Activated CD8-positive, alpha-beta memory T cell treated with anti-CD3 and anti-CD28 coated beads, Interleukin-2, amount 10 ng/mL, durations not matched to agents 7 days and 5 days (primary cell): ENCODE data around the gene TOE1. TPM values are rescaled to one million over a fixed set of nuclear protein-coding genes. Genes with fewer than 3 reads are reported as not detected.

Experiments used
- ATAC-seq: fragments of 150-1000 bp; cut with Tn5 transposase; one replicate; pipeline ENCODE4 v1.10.0; 2021; ENCODE audit warnings: moderate library complexity
- CTCF ChIA-PET: fragments of 350-600 bp; sonication (Branson Sonifier 250); formaldehyde crosslinking; loops from one replicate; lab custom pipeline; 2021; ENCODE audit warnings: antibody characterized with exemption; lab: Charles Lee
- DNase-seq: peaks from one replicate; pipeline ENCODE4 v3.0.0-alpha.2; 2020
- H3K27ac Mint-ChIP-seq: one replicate; pipeline ENCODE4 v1.8.0; 2021; ENCODE audit warnings: mild to moderate bottlenecking, mixed read lengths
- H3K27me3 Mint-ChIP-seq: one replicate; pipeline ENCODE4 v1.8.0; 2021; ENCODE audit warnings: mixed read lengths
- H3K36me3 Mint-ChIP-seq: one replicate; pipeline ENCODE4 v1.8.0; 2021; ENCODE audit warnings: mild to moderate bottlenecking, mixed read lengths
- H3K4me1 Mint-ChIP-seq: one replicate; pipeline ENCODE4 v1.8.0; 2021; ENCODE audit warnings: mixed read lengths
- H3K4me3 Mint-ChIP-seq: one replicate; pipeline ENCODE4 v1.8.0; 2021; ENCODE audit warnings: mild to moderate bottlenecking, moderate library complexity, mixed read lengths
- H3K9me3 Mint-ChIP-seq: one replicate; pipeline ENCODE4 v1.8.0; 2022; ENCODE audit warnings: low read depth, mixed read lengths
- total RNA-seq, 2 experiments: library from RNA; stranded (reverse); gene quantifications; one replicate each; pipeline ENCODE4 v1.2.3, GENCODE V29; 2021

TOE1 gene
- total RNA-seq, 2 experiments from 2014 or later = 21.4 to 26.5 TPM

DNA sequence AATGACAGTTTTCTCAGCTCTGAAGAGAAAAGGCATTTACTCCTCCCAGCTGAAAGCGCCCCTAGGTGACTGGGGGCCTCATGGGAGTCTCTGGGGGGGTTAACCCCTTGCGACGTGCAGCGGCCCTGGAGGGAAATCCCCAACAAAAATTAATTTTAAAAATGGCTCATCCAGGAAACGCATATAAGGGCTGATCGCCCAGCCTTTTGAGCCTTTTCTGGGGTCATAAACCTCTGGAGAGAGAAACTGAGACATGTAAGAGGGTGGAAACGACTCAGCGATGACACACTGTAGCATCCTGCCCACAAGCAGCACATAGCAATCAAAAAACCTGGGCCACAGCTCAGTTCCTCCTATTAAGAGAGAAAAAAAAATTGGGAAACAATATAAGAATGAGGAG, 33.7 kb upstream of the TOE1 start:
- Mint-ChIP-seq H3K27ac (peak overlapping the region; percentile 83), H3K4me3 (peak overlapping the region; percentile 51), H3K27me3 (no peaks in the 10 kb centered on the region), H3K36me3 (peaks cover 1% of the 10 kb centered on the region), H3K9me3 (no peaks in the 10 kb centered on the region), H3K4me1 (peaks cover 41% of the 10 kb centered on the region)
- ATAC-seq (no peak), DNase-seq (peak; percentile 79)
- CTCF ChIA-PET = interaction anchor here (0.9 to 18.1 kb wide), 6 partner anchors 19 to 291 kb away, joined by 3 to 341 read pairs (median 14); partner anchors contain the start of genes HECTD3, HPDL, MUTYH and TESK2

- H3K9me3 Mint-ChIP-seq = no peaks in the 10 kb centered on the region
- CTCF ChIA-PET = interaction anchor here (1.2 to 18.1 kb wide), 6 partner anchors 18 to 291 kb away, joined by 3 to 341 read pairs (median 14); partner anchors contain the start of genes HECTD3, HPDL, TESK2 and UROD
- no peak overlapping the region for H3K4me3 Mint-ChIP-seq
- ATAC-seq (no peak), DNase-seq (no peak)
- no peaks in the 10 kb centered on the region for H3K27me3 Mint-ChIP-seq
- peaks cover 38% of the 10 kb centered on the region for H3K4me1 Mint-ChIP-seq
- peak overlapping the region; percentile 83 for H3K27ac Mint-ChIP-seq
- H3K36me3 Mint-ChIP-seq = peaks cover 1% of the 10 kb centered on the region
Measured at GRCh38 chr1:45306905-45307304, 33.1 kb upstream of the TOE1 start.

DNA sequence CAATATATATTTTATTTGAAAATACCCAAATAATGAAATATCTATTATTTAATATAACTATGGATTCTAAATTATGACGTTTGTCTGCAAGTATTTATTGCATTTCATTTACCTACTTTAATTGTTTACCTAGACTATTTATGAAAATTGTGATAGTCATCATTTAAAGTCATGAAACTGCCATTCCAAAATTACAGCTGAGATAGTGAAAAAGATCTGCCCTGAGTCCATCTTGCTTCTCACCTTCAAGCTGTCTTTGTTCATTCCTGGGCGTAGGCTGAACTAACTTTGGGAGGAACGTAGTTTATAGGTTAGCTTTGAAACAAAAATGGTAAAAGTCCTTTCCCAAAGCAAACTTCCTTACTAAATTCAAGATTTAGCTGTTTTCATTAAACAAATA, 25.7 kb upstream of the TOE1 start:
- no peak for ATAC-seq
- CTCF ChIA-PET = interaction anchor here (0.9 kb wide), 1 partner anchor 13 kb away, joined by 4 read pairs; no protein-coding TSS in a partner anchor

DNA sequence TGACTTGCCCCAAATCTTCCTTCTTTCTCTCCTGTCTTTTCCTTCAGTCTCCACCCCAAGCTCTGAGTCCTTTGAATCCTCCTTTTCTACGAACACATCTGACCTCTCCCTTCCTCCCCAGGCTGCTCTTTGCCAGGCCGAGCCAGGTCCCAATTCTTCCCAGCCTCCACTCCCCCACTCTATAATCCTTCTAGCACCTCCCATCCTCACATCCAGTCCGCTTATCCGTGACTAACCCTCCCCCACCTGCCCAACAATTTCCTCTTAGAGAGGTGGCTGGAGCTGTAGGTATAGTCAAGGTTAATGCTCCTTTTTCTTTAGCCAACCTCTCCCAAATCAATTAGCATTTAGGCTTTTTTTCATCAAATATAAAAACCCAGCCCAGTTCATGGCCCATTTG, 22.8 kb upstream of the TOE1 start:
- H3K27ac Mint-ChIP-seq = no peak overlapping the region
- H3K27me3 Mint-ChIP-seq = peaks cover 2% of the 10 kb centered on the region
- H3K4me3 Mint-ChIP-seq = no peak overlapping the region
- H3K36me3 Mint-ChIP-seq = no peaks in the 10 kb centered on the region
- DNase-seq (no peak), ATAC-seq (no peak)
- H3K9me3 Mint-ChIP-seq = no peaks in the 10 kb centered on the region
- CTCF ChIA-PET = no interaction called here
- no peaks in the 10 kb centered on the region for H3K4me1 Mint-ChIP-seq

More for the DNA sequence above, 25.7 kb upstream of the TOE1 start:
- Mint-ChIP-seq H3K27me3 (peaks cover 2% of the 10 kb centered on the region), H3K27ac (no peak overlapping the region), H3K4me3 (no peak overlapping the region), H3K36me3 (peaks cover 1% of the 10 kb centered on the region), H3K9me3 (no peaks in the 10 kb centered on the region), H3K4me1 (no peaks in the 10 kb centered on the region)
- no peak for DNase-seq

DNA sequence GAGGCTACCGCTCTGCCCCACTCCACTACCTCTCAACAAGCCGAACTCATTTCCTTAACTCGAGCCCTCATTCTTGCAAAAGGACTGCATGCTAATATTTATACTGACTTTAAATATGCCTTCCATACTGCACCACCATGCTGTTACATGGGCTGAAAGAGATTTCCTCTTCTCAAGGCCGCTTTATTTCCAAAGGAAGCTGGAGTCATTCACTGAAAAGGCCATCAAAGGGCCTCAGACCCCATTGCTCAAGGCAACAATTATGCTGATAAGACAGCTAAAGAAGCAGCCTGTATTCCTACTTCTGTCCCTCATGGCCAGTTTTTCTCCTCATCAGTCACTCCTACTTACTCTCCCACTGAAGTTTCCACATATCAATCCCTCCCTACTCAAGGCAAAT, 20.2 kb upstream of the TOE1 start:
- Mint-ChIP-seq H3K4me3 (no peak overlapping the region), H3K27me3 (no peaks in the 10 kb centered on the region), H3K27ac (no peak overlapping the region), H3K9me3 (no peaks in the 10 kb centered on the region), H3K36me3 (no peaks in the 10 kb centered on the region), H3K4me1 (no peaks in the 10 kb centered on the region)
- ATAC-seq (no peak), DNase-seq (no peak)
- CTCF ChIA-PET = interaction anchor here (1.0 to 1.3 kb wide), 2 partner anchors 18 to 305 kb away, joined by 3 to 4 read pairs; no protein-coding TSS in a partner anchor

GRCh38 chr1:45321444-45321843, 18.5 kb upstream of the TOE1 start:
- no peaks in the 10 kb centered on the region for H3K9me3 Mint-ChIP-seq

DNA sequence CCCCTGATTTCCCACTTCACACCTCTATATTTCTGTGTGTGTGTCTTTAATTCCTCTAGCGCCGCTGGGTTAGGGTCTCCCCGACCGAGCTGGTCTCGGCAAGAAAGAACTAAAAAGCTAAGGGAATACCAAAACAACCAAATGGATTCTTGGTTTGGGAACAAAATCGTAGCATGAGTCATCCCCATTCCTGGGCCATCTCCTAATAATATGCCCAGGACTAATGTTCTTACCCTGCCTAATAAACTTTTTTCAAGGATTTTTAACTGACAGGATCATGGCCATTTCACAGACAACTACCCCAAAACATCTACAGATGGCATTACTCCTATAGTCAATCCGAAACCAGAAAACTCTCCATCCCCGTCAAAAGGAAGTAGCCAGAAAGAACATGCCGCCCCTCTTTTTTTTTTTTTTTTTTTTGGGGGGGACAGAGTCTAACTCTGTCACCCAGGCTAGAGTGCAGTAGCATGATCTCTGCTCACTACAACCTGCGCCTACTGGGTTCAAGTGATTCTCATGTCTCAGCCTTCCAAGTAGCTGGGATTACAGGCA, 17.4 kb upstream of the TOE1 start:
- DNase-seq (no peak), ATAC-seq (no peak)
- Mint-ChIP-seq H3K27me3 (no peaks in the 10 kb centered on the region), H3K27ac (no peak overlapping the region), H3K36me3 (no peaks in the 10 kb centered on the region), H3K9me3 (no peaks in the 10 kb centered on the region), H3K4me1 (peaks cover 11% of the 10 kb centered on the region), H3K4me3 (no peak overlapping the region)
- CTCF ChIA-PET = no interaction called here

More at GRCh38 chr1:45321444-45321843, 18.5 kb upstream of the TOE1 start:
- CTCF ChIA-PET = no interaction called here
- peaks cover 7% of the 10 kb centered on the region for H3K4me1 Mint-ChIP-seq
- DNase-seq (no peak), ATAC-seq (no peak)
- no peaks in the 10 kb centered on the region for H3K36me3 Mint-ChIP-seq
- H3K27me3 Mint-ChIP-seq = no peaks in the 10 kb centered on the region
- H3K27ac Mint-ChIP-seq = no peak overlapping the region
- H3K4me3 Mint-ChIP-seq = no peak overlapping the region

DNA sequence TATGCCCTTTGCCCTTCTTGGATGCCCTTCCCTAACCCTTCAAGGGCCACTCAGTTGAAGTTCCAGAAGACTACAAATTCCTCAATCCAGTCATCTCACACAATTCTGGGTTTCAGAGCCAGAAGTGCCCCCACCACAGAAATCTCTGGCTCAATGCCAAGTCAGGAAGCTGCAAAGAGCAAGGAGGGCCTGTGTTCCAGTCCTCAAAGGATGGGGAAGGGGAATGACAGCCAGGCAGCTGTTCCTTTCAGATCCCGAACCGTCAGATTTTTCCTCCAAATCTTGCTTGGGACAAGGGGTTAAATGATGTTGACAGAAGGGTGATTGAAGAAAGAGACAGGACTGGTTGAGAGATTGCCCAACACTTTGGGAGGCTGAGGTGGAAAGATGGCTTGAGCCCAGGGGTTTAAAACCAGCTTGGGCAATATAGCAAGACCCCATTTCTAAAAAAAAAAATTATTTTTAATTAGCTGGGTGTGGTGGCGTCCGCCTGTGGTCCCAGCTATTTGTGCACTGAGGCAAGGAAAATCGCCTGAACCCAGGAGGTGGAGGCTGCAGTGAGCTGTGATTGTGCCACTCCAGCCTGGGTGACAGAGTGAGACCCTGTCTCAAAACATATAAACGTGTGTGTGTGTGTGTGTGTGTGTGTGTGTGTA, 14.0 kb upstream of the TOE1 start:
- CTCF ChIA-PET = interaction anchor here (1.1 to 5.5 kb wide), 7 partner anchors 14 to 312 kb away, joined by 3 to 36 read pairs (median 11); partner anchors contain the start of genes AKR1A1, CCDC163, MMACHC and MUTYH
- peaks cover 24% of the 10 kb centered on the region for H3K4me1 Mint-ChIP-seq
- no peaks in the 10 kb centered on the region for H3K27me3 Mint-ChIP-seq
- peaks cover 4% of the 10 kb centered on the region for H3K36me3 Mint-ChIP-seq
- peak overlapping the region; percentile 80 for H3K27ac Mint-ChIP-seq
- DNase-seq = no peak
- H3K4me3 Mint-ChIP-seq = peak overlapping the region; percentile 80
- no peak for ATAC-seq
- no peaks in the 10 kb centered on the region for H3K9me3 Mint-ChIP-seq

DNA sequence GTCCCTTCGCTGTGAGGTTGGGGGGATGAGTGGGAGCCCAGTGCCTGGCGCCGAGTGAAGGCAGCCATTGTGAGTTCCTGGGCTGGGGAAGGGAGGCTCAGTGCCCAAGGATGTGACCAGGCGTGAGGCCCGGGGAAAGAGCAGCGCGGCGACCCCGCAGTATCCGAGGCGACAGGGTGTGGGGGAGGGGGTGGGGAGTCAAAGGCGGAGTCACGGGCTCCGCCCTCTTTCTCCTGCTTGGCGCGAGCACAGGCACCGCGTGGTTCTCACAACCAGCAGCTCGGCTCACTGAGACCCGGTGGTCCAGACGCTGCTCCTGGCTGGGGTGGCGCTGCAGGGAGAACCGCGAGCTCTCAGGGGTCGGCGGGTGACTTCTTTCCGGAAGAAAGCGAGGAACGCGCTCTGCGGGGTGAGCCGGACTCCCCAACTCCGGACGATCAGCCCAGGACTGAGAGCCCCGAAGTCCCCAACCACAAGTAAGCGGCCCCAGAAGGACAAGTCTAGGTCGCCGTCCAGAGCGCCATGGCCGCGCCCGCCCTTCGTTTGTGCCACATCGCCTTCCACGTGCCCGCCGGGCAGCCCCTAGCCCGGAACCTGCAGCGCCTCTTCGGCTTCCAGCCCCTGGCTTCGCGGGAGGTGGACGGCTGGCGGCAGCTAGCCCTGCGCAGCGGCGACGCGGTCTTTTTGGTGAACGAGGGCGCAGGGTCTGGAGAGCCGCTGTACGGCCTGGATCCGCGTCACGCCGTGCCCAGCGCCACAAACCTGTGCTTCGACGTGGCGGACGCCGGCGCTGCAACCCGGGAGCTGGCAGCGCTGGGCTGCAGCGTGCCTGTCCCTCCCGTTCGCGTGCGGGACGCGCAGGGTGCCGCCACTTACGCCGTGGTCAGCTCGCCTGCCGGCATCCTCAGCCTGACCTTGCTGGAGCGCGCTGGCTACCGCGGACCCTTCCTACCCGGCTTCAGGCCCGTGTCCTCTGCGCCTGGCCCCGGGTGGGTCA, 13.0 kb upstream of the TOE1 start, which contains the start of gene HPDL:
Gene HPDL (plus strand): TSS at position 269 of the 997 bp plus-strand sequence. CDS start 254 bp downstream, at position 523.
- Mint-ChIP-seq H3K36me3 (peaks cover 5% of the 10 kb centered on the region), H3K27ac (peak within 1 kb of the TSS; percentile 83), H3K4me1 (peaks cover 24% of the 10 kb centered on the region), H3K27me3 (no peaks in the 10 kb centered on the region), H3K4me3 (peak within 1 kb of the TSS; percentile 80), H3K9me3 (no peaks in the 10 kb centered on the region)
- DNase-seq (peak; percentile 83), ATAC-seq (peak; percentile 89)
- CTCF ChIA-PET = interaction anchor here (1.0 to 5.5 kb wide), 14 partner anchors 11 to 315 kb away, joined by 3 to 36 read pairs (median 6); partner anchors contain the start of genes AKR1A1, CCDC163, MMACHC and MUTYH

GRCh38 chr1:45327644-45328515, 12.1 kb upstream of the TOE1 start:
- CTCF ChIA-PET = interaction anchor here (0.9 to 5.5 kb wide), 15 partner anchors 9 to 316 kb away, joined by 3 to 36 read pairs (median 6); partner anchors contain the start of genes MUTYH, TESK2, TOE1 and UROD
- Mint-ChIP-seq H3K27me3 (no peaks in the 10 kb centered on the region), H3K36me3 (peaks cover 5% of the 10 kb centered on the region), H3K4me1 (peaks cover 24% of the 10 kb centered on the region), H3K4me3 (peak overlapping the region; percentile 80), H3K27ac (peak overlapping the region; percentile 83), H3K9me3 (no peaks in the 10 kb centered on the region)
- DNase-seq = peak; percentile 53
- peak; percentile 18 for ATAC-seq

DNA sequence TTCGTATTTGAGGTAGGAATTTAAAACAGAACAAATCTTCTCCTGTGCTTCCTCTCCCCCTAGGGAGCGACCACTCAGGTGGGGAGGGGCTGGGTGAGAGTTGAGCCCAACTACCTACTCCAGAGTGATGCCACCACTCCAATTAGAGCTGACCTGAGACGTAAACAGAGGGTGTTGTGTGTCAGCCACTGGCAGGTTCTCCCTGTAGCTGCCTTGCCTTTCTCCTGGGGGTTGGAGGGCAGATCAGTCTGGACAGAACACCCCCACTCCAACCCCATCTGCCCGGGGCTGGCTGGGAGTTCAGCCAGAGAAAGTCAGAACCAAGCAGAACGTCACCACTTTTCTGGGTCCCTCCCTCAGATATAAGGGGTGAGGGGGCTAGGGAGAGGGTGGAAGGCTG, 11.3 kb upstream of the TOE1 start:
- no peak for DNase-seq
- Mint-ChIP-seq H3K9me3 (no peaks in the 10 kb centered on the region), H3K4me1 (peaks cover 26% of the 10 kb centered on the region), H3K4me3 (peak overlapping the region; percentile 80), H3K36me3 (peaks cover 5% of the 10 kb centered on the region), H3K27me3 (no peaks in the 10 kb centered on the region), H3K27ac (peak overlapping the region; percentile 49)
- CTCF ChIA-PET = interaction anchor here (0.5 to 5.5 kb wide), 13 partner anchors 8 to 317 kb away, joined by 3 to 36 read pairs (median 5); partner anchors contain the start of genes MUTYH, TESK2, TOE1 and UROD
- ATAC-seq = no peak

DNA sequence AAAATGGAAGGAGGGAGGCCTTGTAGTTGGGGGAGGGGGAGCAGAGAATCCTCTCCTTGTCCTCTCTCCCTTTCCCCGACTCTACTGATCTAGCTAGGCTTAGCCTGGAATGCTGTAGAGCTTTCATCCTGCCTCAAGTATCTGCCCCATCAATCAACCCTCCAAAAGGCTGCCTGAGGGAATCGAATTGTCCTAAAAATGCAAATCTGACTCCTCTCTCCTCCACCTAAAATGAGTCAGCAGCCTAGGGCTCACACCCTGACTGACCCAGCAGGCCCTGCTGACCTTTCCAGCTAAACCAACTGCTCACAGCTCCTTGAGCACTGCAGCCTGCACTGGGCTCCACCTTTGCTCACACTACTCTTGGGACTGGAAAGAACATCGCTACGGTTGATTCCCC, 10.5 kb upstream of the TOE1 start:
- Mint-ChIP-seq H3K4me1 (peaks cover 34% of the 10 kb centered on the region), H3K27ac (peak overlapping the region; percentile 32), H3K27me3 (no peaks in the 10 kb centered on the region), H3K4me3 (peak overlapping the region; percentile 7), H3K9me3 (no peaks in the 10 kb centered on the region), H3K36me3 (peaks cover 6% of the 10 kb centered on the region)
- DNase-seq (no peak), ATAC-seq (no peak)
- CTCF ChIA-PET = interaction anchor here (0.5 to 5.5 kb wide), 3 partner anchors 121 to 315 kb away, joined by 3 to 36 read pairs (median 11); partner anchors contain the start of gene TESK2
